ENCODE measurements around the gene AP2M1. TPM values are rescaled to one million over a fixed set of nuclear protein-coding genes. Genes with fewer than 3 reads are reported as not detected.

The AP2M1 gene
- total and polyA plus RNA-seq, 2 donors (not counting 1 experiment from before 2014, with no cell fraction given), result 430 to 746 TPM

- H3K9ac ChIP-seq (ENCODE audit: insufficient read depth, low read length), result no peak overlapping the region
- no peak overlapping the region for H3K4me3 ChIP-seq (replicated peaks in 1 of 4; ENCODE audit: control extremely low read depth in 1 of 4, insufficient read depth in 1 of 4, low read depth in 3 of 4, low read length in 4 of 4)
- no peak overlapping the region for H3K4me2 ChIP-seq (ENCODE audit: extremely low read depth, insufficient read depth, low read length)
- no peak for DNase-seq (ENCODE audit: low read depth in 2 of 2)
- H3K4me1 ChIP-seq (ENCODE audit: control insufficient read depth, extremely low read depth, insufficient read depth, low read length), result no peaks in the 10 kb centered on the region
- H4K20me1 ChIP-seq (ENCODE audit: control insufficient read depth, extremely low read depth, insufficient read depth, low read length), result no peaks in the 10 kb centered on the region
- peaks cover 3% of the 10 kb centered on the region for H3K79me2 ChIP-seq (ENCODE audit: control insufficient read depth, insufficient read depth, low read length)
- no peaks in the 10 kb centered on the region for H3K27me3 ChIP-seq (ENCODE audit: control insufficient read depth, insufficient read depth, low read length)
- TF ChIP-seq, protein P1, sequence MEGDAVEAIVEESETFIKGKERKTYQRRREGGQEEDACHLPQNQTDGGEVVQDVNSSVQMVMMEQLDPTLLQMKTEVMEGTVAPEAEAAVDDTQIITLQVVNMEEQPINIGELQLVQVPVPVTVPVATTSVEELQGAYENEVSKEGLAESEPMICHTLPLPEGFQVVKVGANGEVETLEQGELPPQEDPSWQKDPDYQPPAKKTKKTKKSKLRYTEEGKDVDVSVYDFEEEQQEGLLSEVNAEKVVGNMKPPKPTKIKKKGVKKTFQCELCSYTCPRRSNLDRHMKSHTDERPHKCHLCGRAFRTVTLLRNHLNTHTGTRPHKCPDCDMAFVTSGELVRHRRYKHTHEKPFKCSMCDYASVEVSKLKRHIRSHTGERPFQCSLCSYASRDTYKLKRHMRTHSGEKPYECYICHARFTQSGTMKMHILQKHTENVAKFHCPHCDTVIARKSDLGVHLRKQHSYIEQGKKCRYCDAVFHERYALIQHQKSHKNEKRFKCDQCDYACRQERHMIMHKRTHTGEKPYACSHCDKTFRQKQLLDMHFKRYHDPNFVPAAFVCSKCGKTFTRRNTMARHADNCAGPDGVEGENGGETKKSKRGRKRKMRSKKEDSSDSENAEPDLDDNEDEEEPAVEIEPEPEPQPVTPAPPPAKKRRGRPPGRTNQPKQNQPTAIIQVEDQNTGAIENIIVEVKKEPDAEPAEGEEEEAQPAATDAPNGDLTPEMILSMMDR (conservative IDR thresholded peaks at IDR 0.05 in 1 of 2, IDR thresholded peaks at IDR 0.05 in 1 of 2; ENCODE audit: low read depth in 1 of 2, low read length in 2 of 2), result no peak
- TF ChIP-seq EZH2 (IDR thresholded peaks at IDR 0.05; ENCODE audit: low read length, missing control alignments), result no peak
- H2AFZ ChIP-seq (ENCODE audit: low read length), result no peak overlapping the region
- no peak overlapping the region for H3K27ac ChIP-seq (ENCODE audit: insufficient read depth, low read length)
- H3K36me3 ChIP-seq (ENCODE audit: control insufficient read depth, insufficient read depth, low read length), result peaks cover 21% of the 10 kb centered on the region
- no peaks in the 10 kb centered on the region for H3K9me3 ChIP-seq (ENCODE audit: control insufficient read depth, insufficient read depth, low read depth, low read length)
These were observed 30.1 kb upstream of the AP2M1 start for GRCh38 chr3:184144505-184144904.

DNA sequence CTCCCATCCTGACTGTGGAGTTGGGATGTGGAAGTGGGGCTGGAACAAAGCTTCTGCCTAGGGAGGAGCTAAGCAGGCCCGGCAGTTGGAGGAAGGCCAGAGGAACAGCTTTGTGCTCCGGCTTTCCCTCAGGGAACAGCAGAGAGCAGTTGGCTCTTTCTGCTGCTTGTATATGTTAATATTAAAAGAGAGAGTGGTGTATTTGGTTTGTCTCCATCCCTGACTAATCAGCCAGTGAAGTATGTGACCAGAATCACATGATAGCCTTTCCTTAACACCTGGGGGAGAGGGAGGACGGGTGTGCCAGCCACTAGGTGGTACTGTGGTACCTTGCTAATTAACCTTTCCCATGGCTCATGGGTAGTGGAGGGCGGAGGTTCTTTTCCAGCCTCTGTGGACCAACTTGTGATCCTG, 29.5 kb upstream of the AP2M1 start:
- H3K4me2 ChIP-seq (ENCODE audit: extremely low read depth, insufficient read depth, low read length), result no peak overlapping the region
- H2AFZ ChIP-seq (ENCODE audit: low read length), result no peak overlapping the region
- TF ChIP-seq, protein P1 (conservative IDR thresholded peaks at IDR 0.05 in 1 of 2, IDR thresholded peaks at IDR 0.05 in 1 of 2; ENCODE audit: low read depth in 1 of 2, low read length in 2 of 2), result peak; percentile 31 to 44
- TF ChIP-seq EZH2 (IDR thresholded peaks at IDR 0.05; ENCODE audit: low read length, missing control alignments), result no peak
- H3K27me3 ChIP-seq (ENCODE audit: control insufficient read depth, insufficient read depth, low read length), result no peaks in the 10 kb centered on the region
- H3K79me2 ChIP-seq (ENCODE audit: control insufficient read depth, insufficient read depth, low read length), result peaks cover 3% of the 10 kb centered on the region
- no peaks in the 10 kb centered on the region for H3K9me3 ChIP-seq (ENCODE audit: control insufficient read depth, insufficient read depth, low read depth, low read length)
- peaks cover 21% of the 10 kb centered on the region for H3K36me3 ChIP-seq (ENCODE audit: control insufficient read depth, insufficient read depth, low read length)
- H4K20me1 ChIP-seq (ENCODE audit: control insufficient read depth, extremely low read depth, insufficient read depth, low read length), result no peaks in the 10 kb centered on the region
- peak; percentile 56 to 58 for DNase-seq (ENCODE audit: low read depth in 2 of 2)
- H3K9ac ChIP-seq (ENCODE audit: insufficient read depth, low read length), result no peak overlapping the region
- no peak overlapping the region for H3K4me3 ChIP-seq (replicated peaks in 1 of 4; ENCODE audit: control extremely low read depth in 1 of 4, insufficient read depth in 1 of 4, low read depth in 3 of 4, low read length in 4 of 4)
- H3K27ac ChIP-seq (ENCODE audit: insufficient read depth, low read length), result no peak overlapping the region
- H3K4me1 ChIP-seq (ENCODE audit: control insufficient read depth, extremely low read depth, insufficient read depth, low read length), result no peaks in the 10 kb centered on the region

DNA sequence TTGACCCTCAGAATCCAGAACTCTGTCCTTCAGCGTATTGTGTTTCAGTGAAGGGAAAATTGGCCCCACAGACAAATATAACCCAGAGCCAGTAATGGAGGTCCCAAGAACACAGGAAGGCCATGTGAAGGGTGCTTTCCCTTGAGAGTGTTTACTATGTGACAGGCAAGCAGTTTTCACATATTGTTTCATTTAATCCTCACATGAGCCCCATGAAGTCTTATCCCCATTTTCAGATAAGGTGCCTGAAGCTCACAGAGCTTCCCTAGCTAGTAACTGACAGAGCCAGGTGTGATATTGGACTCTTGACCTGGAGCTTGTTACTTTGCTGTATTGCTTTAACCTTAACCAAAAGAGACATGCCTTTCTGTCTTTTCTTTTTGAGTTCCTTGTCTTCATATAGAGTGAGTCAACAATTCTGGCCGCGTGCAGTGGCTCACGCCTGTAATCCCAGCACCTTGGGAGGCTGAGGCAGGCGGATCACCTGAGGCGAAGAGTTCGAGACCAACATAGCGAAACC, 28.8 kb upstream of the AP2M1 start:
- Histone ChIP-seq H2AFZ (ENCODE audit: low read length) (no peak overlapping the region), H3K27me3 (ENCODE audit: control insufficient read depth, insufficient read depth, low read length) (no peaks in the 10 kb centered on the region), H3K9ac (ENCODE audit: insufficient read depth, low read length) (no peak overlapping the region), H4K20me1 (ENCODE audit: control insufficient read depth, extremely low read depth, insufficient read depth, low read length) (no peaks in the 10 kb centered on the region), H3K4me3 (replicated peaks in 1 of 4; ENCODE audit: control extremely low read depth in 1 of 4, insufficient read depth in 1 of 4, low read depth in 3 of 4, low read length in 4 of 4) (no peak overlapping the region), H3K36me3 (ENCODE audit: control insufficient read depth, insufficient read depth, low read length) (peaks cover 16% of the 10 kb centered on the region), H3K79me2 (ENCODE audit: control insufficient read depth, insufficient read depth, low read length) (no peaks in the 10 kb centered on the region), H3K27ac (ENCODE audit: insufficient read depth, low read length) (no peak overlapping the region), H3K4me2 (ENCODE audit: extremely low read depth, insufficient read depth, low read length) (no peak overlapping the region), H3K4me1 (ENCODE audit: control insufficient read depth, extremely low read depth, insufficient read depth, low read length) (no peaks in the 10 kb centered on the region), H3K9me3 (ENCODE audit: control insufficient read depth, insufficient read depth, low read depth, low read length) (no peaks in the 10 kb centered on the region)
- TF ChIP-seq, protein P1 (conservative IDR thresholded peaks at IDR 0.05 in 1 of 2, IDR thresholded peaks at IDR 0.05 in 1 of 2; ENCODE audit: low read depth in 1 of 2, low read length in 2 of 2), result no peak
- TF ChIP-seq EZH2 (IDR thresholded peaks at IDR 0.05; ENCODE audit: low read length, missing control alignments), result no peak
- no peak for DNase-seq (ENCODE audit: low read depth in 2 of 2)
